ENCODE results near the gene ATP9B.

The ATP9B gene

GRCh38 chr18:79401494-79402208 lies 332.5 kb downstream of the ATP9B start:
- no peak for DNase-seq

- no peak for DNase-seq
Measured at GRCh38 chr18:79402209-79402576, 333.0 kb downstream of the ATP9B start.

DNA sequence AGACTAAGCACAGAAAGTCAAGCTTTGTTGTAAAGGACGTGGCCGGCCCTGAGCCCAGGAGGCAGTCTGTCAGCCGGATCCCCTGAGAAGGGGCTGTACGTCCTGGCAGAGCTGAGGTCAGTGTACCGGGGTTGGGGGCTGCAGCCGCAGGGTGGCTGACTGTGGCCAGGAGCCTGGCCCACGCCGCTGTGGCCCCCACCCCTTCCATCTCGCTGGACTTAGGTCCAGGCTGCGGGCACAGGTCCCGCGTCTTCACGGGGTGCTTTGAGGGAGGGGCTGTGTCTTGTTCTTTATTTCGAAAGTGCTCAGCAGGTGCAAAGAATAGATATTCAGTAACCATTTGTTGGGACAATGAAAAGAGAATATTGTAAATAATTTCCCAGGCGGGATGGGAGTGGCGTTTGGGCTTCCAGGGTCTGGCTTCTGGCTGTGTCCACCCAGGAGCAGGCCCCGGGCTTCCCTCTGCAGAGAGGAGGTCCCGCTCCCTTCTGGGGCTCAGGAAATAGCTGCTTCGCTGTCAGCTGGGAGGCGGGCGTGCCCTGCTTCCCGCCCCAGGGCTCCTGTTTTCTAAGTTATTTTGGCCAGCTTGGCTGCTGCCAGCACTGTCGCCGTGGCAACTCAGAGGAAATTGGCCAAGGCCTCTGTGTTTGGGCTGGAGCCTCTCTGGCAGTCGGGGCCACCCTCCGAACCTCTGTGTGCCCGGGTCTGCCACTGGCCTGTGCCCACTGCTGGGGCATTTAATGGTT lies 334.0 kb downstream of the ATP9B start:
- DNase-seq = no peak

DNA sequence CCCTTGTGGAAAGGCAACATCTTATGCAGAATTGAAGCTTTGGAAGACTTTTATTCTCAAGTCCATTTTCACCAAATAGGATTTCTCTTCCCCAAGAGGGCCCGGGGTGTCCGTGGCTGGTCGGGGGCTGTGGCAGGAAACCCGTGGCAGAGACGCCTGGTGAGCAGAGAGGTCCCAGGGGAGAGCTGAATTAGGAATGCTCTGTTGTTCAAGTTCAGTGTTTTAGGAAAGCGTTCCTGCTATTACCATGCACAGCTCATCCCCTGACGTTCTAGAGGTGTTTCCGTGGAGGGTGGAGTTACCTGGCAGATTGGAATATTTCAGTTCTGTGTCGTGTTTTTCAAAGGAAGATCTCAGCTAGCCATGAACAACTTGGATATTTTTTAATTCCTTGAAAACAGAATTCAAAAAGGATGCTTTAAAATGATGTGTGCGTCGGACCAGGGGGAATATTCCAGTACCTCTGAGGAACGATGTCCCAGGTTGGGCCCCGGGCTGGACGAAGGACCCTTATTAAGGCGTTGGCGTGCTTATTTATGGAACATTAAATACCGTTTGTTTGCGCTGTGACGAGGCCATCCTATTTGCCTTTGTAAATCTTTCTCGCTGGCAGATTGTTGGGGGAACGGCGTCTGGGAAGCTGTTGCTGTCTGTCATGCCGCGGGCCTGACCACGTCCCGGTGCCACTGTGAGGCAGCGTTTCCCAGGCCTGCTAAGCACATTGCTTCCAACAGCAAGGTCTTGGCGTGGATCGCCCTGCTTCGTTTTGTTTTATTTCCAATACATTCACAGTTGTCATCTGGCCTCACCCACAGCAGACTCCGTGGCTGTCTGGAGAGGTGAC lies 334.8 kb downstream of the ATP9B start:
- no peak for DNase-seq

GRCh38 chr18:79404567-79404910 lies 335.3 kb downstream of the ATP9B start:
- DNase-seq = no peak

- DNase-seq = no peak
Measured at GRCh38 chr18:79405019-79405780, 336.0 kb downstream of the ATP9B start.

DNA sequence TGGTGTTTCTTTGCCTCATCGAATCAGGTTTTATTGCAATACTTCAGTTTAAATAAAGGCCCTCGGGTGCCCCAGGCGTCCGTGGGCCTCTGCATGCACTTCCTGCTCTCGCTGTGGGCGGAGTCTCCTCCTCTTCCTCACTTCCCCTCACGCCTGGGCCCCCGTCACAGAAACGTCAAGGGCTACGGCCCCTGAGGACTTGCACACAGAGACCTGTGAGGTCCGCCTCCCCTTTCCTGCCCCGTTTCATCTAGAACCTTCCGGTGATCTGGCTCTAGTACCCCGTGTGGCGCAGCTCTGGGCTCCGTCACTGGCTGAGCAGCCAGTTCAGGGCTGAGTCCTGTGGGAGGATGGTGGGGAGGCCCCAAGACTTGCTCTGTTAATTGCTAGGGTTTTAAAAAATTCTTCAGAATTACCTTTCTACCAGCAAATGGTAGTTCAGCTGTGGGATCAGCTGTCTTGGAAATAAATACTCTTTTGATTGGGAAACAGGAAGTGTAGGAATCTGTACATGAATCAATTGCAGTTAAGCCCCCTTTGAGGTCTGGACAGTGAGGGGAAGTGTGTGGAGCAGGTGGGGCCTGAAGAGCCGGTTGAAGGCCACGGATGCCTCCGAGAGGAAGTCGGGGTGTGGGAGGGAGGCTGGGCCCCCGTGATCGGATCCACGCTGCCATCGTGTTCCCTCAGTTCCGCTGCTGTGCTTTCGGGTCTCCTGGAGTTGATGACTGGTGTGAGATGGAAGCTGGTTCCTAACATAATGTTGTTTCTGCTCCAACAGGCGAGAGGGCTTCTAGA lies 336.8 kb downstream of the ATP9B start:
- DNase-seq = no peak

- DNase-seq = no peak
Measured at GRCh38 chr18:79406708-79407107, 337.5 kb downstream of the ATP9B start.

GRCh38 chr18:79409313-79409712 lies 340.1 kb downstream of the ATP9B start:
- DNase-seq = no peak

DNA sequence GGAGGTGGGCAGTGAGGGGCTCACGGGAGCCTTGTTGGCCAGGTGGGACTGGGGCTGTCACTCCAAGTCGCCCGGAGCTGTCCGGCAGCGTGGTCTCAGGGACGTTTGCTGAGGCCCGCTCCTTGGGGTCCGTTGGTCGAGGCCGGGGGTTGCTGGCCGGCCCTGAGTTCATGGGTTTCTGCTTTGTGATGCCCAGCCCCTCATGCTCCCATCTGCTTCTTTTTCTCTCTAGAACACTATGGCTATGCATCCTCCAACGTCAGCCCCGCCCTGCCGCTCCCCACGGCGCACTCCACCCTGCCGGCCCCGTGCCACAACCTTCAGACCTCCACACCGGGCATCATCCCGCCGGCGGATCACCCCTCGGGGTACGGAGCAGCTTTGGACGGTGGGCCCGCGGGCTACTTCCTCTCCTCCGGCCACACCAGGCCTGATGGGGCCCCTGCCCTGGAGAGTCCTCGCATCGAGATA lies 341.0 kb downstream of the ATP9B start:
- DNase-seq = no peak

DNA sequence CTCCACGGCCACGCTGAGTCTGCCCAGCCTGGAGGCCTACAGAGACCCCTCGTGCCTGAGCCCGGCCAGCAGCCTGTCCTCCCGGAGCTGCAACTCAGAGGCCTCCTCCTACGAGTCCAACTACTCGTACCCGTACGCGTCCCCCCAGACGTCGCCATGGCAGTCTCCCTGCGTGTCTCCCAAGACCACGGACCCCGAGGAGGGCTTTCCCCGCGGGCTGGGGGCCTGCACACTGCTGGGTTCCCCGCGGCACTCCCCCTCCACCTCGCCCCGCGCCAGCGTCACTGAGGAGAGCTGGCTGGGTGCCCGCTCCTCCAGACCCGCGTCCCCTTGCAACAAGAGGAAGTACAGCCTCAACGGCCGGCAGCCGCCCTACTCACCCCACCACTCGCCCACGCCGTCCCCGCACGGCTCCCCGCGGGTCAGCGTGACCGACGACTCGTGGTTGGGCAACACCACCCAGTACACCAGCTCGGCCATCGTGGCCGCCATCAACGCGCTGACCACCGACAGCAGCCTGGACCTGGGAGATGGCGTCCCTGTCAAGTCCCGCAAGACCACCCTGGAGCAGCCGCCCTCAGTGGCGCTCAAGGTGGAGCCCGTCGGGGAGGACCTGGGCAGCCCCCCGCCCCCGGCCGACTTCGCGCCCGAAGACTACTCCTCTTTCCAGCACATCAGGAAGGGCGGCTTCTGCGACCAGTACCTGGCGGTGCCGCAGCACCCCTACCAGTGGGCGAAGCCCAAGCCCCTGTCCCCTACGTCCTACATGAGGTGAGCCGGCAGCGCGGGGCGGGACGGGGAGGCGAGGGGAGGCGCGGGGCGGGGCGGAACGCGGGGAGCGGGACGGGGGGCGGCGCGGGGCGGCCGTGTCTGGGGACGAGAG lies 341.8 kb downstream of the ATP9B start:
- DNase-seq = no peak

GRCh38 chr18:79411614-79412526 lies 342.7 kb downstream of the ATP9B start:
- peak; percentile 76 for DNase-seq

GRCh38 chr18:79413025-79413424 lies 343.8 kb downstream of the ATP9B start:
- no peak for DNase-seq

- no peak for DNase-seq
Measured at GRCh38 chr18:79413426-79413825, 344.2 kb downstream of the ATP9B start.

DNA sequence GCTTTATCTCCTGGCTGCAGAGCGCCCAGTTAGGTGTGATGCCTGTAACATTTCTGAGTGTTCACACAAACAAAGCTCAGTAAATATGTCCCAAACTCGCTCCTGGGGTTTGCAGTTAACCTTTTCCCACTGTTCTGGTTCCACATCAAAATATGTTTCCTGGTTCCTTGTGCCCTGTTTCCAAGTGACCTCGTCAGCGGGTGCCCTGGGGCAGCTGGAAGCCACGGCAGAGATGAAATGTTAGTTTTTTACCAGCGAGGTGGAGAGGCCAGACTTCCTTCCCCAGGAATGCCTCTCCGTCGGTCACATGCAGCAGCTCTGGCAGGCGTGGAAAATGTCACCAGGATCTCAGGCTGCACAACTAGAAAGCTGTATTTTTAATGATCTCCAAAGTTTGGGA lies 344.7 kb downstream of the ATP9B start:
- no peak for DNase-seq

DNA sequence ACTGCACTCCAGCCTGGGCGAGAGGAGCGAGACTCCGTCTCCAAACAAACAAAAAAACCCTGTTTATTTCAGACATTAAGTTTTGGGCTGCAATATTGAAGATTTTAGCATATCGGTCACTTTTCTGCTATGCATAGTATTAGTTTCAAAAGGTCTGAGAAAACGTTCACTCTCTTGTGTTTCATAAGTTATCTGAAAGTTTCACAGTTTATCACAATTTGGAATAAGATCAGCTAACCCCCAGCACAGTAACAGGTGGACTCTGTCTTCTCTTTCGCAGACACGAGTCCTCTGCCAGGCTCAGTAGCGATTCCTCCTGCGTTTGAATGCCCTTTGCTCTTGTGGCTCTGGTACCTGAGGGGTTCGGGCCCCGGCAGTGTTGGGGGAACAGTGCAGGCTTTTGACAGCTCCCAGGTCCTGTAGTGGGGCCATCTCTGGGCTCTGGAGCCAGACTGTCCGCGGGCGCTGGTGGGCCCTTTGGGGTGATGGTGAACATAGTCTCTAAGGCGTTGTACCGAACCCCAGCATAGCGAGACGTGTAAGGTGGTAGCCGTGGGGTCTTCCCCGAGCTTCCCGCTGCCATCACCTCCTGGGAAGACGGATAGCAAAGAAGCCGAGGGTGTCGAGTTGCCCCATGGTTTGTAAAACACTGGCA lies 347.0 kb downstream of the ATP9B start:
- no peak for DNase-seq

DNA sequence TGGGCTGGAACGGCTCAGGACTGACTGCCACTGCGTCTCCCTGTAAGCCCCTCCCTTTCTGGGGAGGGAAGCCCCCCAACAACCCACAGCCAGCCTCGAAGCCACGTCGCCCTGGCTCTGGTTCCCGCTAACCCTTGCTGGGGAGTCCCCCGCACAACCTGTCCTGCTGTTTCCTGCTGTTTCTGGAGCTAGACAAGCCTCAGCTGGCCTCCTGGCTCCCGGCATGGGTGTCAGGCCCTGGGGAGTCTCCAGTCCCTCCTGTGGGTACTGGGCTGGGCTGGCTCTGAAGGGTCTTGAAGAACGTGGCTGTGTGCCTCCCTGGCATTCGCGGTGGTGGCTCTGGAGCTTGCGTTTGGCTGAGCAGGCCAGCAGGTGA lies 347.5 kb downstream of the ATP9B start:
- DNase-seq = no peak

GRCh38 chr18:79418236-79418635 lies 349.0 kb downstream of the ATP9B start:
- DNase-seq = no peak

- no peak for DNase-seq
Measured at GRCh38 chr18:79418642-79419041, 349.4 kb downstream of the ATP9B start.
